Renal pelvis (tissue), 12 donors: Measurements from ENCODE around the gene INCENP. TPM values are rescaled to one million over a fixed set of nuclear protein-coding genes. Genes with fewer than 3 reads are reported as not detected.
"Not testable (repeated sequence)": the region's sequence is repeated elsewhere in the genome, so short reads cannot be mapped to it uniquely, and the experiment has no call there.

Source experiments
- DNase-seq: peaks from one replicate; pipeline ENCODE4 v3.0.0-alpha.2; 2013
- long read RNA-seq, 16 experiments: transcript quantifications; one replicate each; lab custom pipeline, GENCODE V29; 2026
- polyA plus RNA-seq, 3 donors: library from polyadenylated mRNA; unstranded; fragments of 120-200 nt; gene quantifications; one replicate each; pipeline ENCODE4 v1.2.1, GENCODE V29; 2013; ENCODE audit not compliant: insufficient read length in 3 of 3

Gene INCENP
- 10 to 100 TPM; 40.1 to 45.8 (median 40.5) TPM for polyA plus RNA-seq
- long read RNA-seq, donor 1 = 0 reads
- long read RNA-seq, donor 2 = 0 reads
- long read RNA-seq, donor 3 = 0 reads
- long read RNA-seq, donor 4 = 0 reads
- long read RNA-seq, donor 5 = 0 reads
- long read RNA-seq, donor 6 = 0 reads
- long read RNA-seq, donor 7, partial matches to known transcripts = 6 of 7 reads
- long read RNA-seq, donor 7, other reads (novel, unspliced or antisense) = 0 of 7 reads
- long read RNA-seq, donor 8, partial matches to known transcripts = 0 of 1 reads
- long read RNA-seq, donor 8, other reads (novel, unspliced or antisense) = 0 of 1 reads
- long read RNA-seq, donor 9 = 0 reads
- long read RNA-seq, donor 10, partial matches to known transcripts = 5 of 5 reads
- long read RNA-seq, donor 10, other reads (novel, unspliced or antisense) = 0 of 5 reads
- long read RNA-seq, donor 11 = 0 reads
- long read RNA-seq, donor 12, partial matches to known transcripts = 7 of 8 reads
- long read RNA-seq, donor 12, other reads (novel, unspliced or antisense) = 0 of 8 reads
- long read RNA-seq, donor 13 = 0 reads
- long read RNA-seq, donor 14 = 0 reads
- long read RNA-seq, donor 15, partial matches to known transcripts = 0 of 1 reads
- long read RNA-seq, donor 15, other reads (novel, unspliced or antisense) = 0 of 1 reads
- long read RNA-seq, donor 16 = 0 reads

- peak; percentile 98 for DNase-seq
Measured at GRCh38 chr11:62123669-62124185, at the start of gene INCENP. Gene INCENP, plus strand, starts transcription at chr11:62124011. Its CDS starts 4,151 bp downstream, at chr11:62128162.

- DNase-seq = no peak
Measured at GRCh38 chr11:62075438-62075837, 48.4 kb upstream of the INCENP start.

- no peak for DNase-seq
Measured at GRCh38 chr11:62077132-62077531, 46.7 kb upstream of the INCENP start.

GRCh38 chr11:62081378-62082291, 42.2 kb upstream of the INCENP start:
- DNase-seq = peak; percentile 63

GRCh38 chr11:62082292-62082657, 41.5 kb upstream of the INCENP start:
- no peak for DNase-seq

- DNase-seq = not testable (repeated sequence)
Measured at GRCh38 chr11:62084801-62085200, 39.0 kb upstream of the INCENP start.

- no peak for DNase-seq
Measured at GRCh38 chr11:62087694-62088093, 36.1 kb upstream of the INCENP start.

GRCh38 chr11:62088331-62088933, 35.4 kb upstream of the INCENP start:
- DNase-seq = no peak

- no peak for DNase-seq
Measured at GRCh38 chr11:62103141-62103540, 20.7 kb upstream of the INCENP start.

GRCh38 chr11:62103986-62104385, 19.8 kb upstream of the INCENP start:
- DNase-seq = peak; percentile 67

- peak; percentile 81 for DNase-seq
Measured at GRCh38 chr11:62104816-62105653, 18.8 kb upstream of the INCENP start.

GRCh38 chr11:62105667-62106191, 18.1 kb upstream of the INCENP start:
- DNase-seq = peak; percentile 30

- DNase-seq = no peak
Measured at GRCh38 chr11:62108017-62108750, 15.6 kb upstream of the INCENP start.

GRCh38 chr11:62108971-62109404, 14.8 kb upstream of the INCENP start:
- no peak for DNase-seq

GRCh38 chr11:62115085-62115694, 8.6 kb upstream of the INCENP start:
- DNase-seq = no peak

GRCh38 chr11:62116451-62116850, 7.4 kb upstream of the INCENP start:
- DNase-seq = no peak

- no peak for DNase-seq
Measured at GRCh38 chr11:62119569-62119968, 4.2 kb upstream of the INCENP start.

GRCh38 chr11:62120001-62120400, 3.8 kb upstream of the INCENP start:
- no peak for DNase-seq

- DNase-seq = no peak
Measured at GRCh38 chr11:62120431-62120830, 3.4 kb upstream of the INCENP start.
